Colon (tissue), 2 donors: Measurements from ENCODE around the gene TM4SF20.

Experiments
- FAIRE-seq: peaks from 2 replicates; lab custom pipeline; 2012; peaks lifted over from hg19 to GRCh38; lab: Jason Lieb, UNC
- donor health status: control.
- donor health status: control.

Gene TM4SF20

GRCh38 chr2:227320305-227321094 is 58.6 kb downstream of the TM4SF20 start:
- no peak for FAIRE-seq

GRCh38 chr2:227317834-227318233 is 61.3 kb downstream of the TM4SF20 start:
- no peak for FAIRE-seq

GRCh38 chr2:227313310-227313709 is 65.8 kb downstream of the TM4SF20 start:
- no peak for FAIRE-seq

GRCh38 chr2:227312579-227312978 is 66.5 kb downstream of the TM4SF20 start:
- no peak for FAIRE-seq
